ENCODE data around the gene EFNA3. TPM values are rescaled to one million over a fixed set of nuclear protein-coding genes. Genes with fewer than 3 reads are reported as not detected.

Gene EFNA3
- polyA plus RNA-seq, 3 donors = 0.56 to 1.3 (median 0.67) TPM

DNA sequence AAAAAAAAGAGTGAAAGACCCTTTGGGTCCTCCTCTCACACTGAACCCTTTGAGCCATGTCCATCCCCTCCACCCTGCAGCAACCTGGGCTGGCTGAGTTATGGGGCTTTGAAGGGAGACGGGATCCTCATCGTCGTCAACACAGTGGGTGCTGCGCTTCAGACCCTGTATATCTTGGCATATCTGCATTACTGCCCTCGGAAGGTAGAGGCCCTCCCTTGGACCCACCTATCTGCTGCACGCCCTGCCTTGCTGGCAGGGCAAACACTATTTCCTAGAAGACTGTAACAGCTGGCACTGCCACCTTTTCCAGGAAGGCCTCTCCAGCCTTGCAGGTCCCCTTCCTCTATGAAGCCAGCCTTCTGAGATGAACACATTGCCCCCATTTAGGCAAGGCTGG lies 58.1 kb downstream of the EFNA3 start:
- H3K27ac ChIP-seq (ENCODE audit: low read depth, low read length) = no peak overlapping the region
- WGBS, 3 donors = 20 to 36% (median 30%) methylated on average over 6 of the region's 6 CpGs

Other genes starting within 250 kb of the EFNA3 start
- under 1 TPM; 0.14 to 0.67 (median 0.40) TPM for gene KCNN3, start 208.6 kb upstream of the EFNA3 start, polyA plus RNA-seq
- 10 to 100 TPM; 30.1 to 49.0 (median 37.7) TPM for gene PMVK, start 142.1 kb upstream of the EFNA3 start, polyA plus RNA-seq
- gene PBXIP1, start 122.7 kb upstream of the EFNA3 start, polyA plus RNA-seq = 10 to 100 TPM; 35.1 to 53.5 (median 38.6) TPM
- 10 to 100 TPM in 2 of 3 donors, 1 to 10 TPM in 1; 9.1 to 13.9 (median 13.4) TPM for gene PYGO2, start 117.1 kb upstream of the EFNA3 start, polyA plus RNA-seq
- gene SHC1, start 108.1 kb upstream of the EFNA3 start, polyA plus RNA-seq = 100 to 1,000 TPM in 2 of 3 donors, 10 to 100 TPM in 1; 49.1 to 197 (median 110) TPM
- 10 to 100 TPM; 23.6 to 88.9 (median 76.3) TPM for gene CKS1B, start 104.2 kb upstream of the EFNA3 start, polyA plus RNA-seq
- gene FLAD1, start 95.5 kb upstream of the EFNA3 start, polyA plus RNA-seq = 10 to 100 TPM; 15.3 to 37.9 (median 21.7) TPM
- gene LENEP, start 85.3 kb upstream of the EFNA3 start, polyA plus RNA-seq = not detected
- 10 to 100 TPM; 30.4 to 55.4 (median 35.7) TPM for gene ZBTB7B, start 76.0 kb upstream of the EFNA3 start, polyA plus RNA-seq
- under 1 TPM; 0.48 to 0.86 (median 0.67) TPM for gene DCST2, start 45.1 kb upstream of the EFNA3 start, polyA plus RNA-seq
- gene DCST1, start 45.0 kb upstream of the EFNA3 start, polyA plus RNA-seq = not detected
- gene ADAM15, start 27.5 kb upstream of the EFNA3 start, polyA plus RNA-seq = 100 to 1,000 TPM in 2 of 3 donors, 10 to 100 TPM in 1; 47.1 to 217 (median 169) TPM
- 1 to 10 TPM; 1.7 to 7.1 (median 4.6) TPM for gene EFNA4, start 15.1 kb upstream of the EFNA3 start, polyA plus RNA-seq
- gene EFNA1, start 49.0 kb downstream of the EFNA3 start, polyA plus RNA-seq = 10 to 100 TPM; 30.3 to 56.9 (median 32.9) TPM
- gene SLC50A1, start 57.0 kb downstream of the EFNA3 start, polyA plus RNA-seq = 10 to 100 TPM; 33.4 to 39.4 (median 36.7) TPM
- 100 to 1,000 TPM; 177 to 203 (median 201) TPM for gene DPM3, start 61.7 kb downstream of the EFNA3 start, polyA plus RNA-seq
- 100 to 1,000 TPM; 176 to 267 (median 201) TPM for gene KRTCAP2, start 94.5 kb downstream of the EFNA3 start, polyA plus RNA-seq
- gene TRIM46, start 95.0 kb downstream of the EFNA3 start, polyA plus RNA-seq = under 1 TPM; 0.16 to 0.45 (median 0.33) TPM
- 10 to 100 TPM; 12.0 to 31.5 (median 13.7) TPM for gene THBS3, start 129.1 kb downstream of the EFNA3 start, polyA plus RNA-seq
- gene MTX1, start 129.9 kb downstream of the EFNA3 start, polyA plus RNA-seq = 10 to 100 TPM; 32.4 to 67.6 (median 47.1) TPM
- gene ENTREP3, start 176.6 kb downstream of the EFNA3 start, polyA plus RNA-seq = 10 to 100 TPM in 2 of 3 donors, 1 to 10 TPM in 1; 7.6 to 15.5 (median 14.2) TPM
- gene SCAMP3, start 183.5 kb downstream of the EFNA3 start, polyA plus RNA-seq = 10 to 100 TPM; 29.9 to 76.7 (median 53.8) TPM
- gene CLK2, start 194.7 kb downstream of the EFNA3 start, polyA plus RNA-seq = 10 to 100 TPM; 25.1 to 37.9 (median 30.1) TPM
- gene HCN3, start 198.6 kb downstream of the EFNA3 start, polyA plus RNA-seq = 1 to 10 TPM; 1.0 to 1.6 (median 1.3) TPM
- gene PKLR, start 222.6 kb downstream of the EFNA3 start, polyA plus RNA-seq = under 1 TPM in 1 of 3 donors, not detected in 2; 0.02 TPM
- gene FDPS, start 230.0 kb downstream of the EFNA3 start, polyA plus RNA-seq = 100 to 1,000 TPM in 1 of 3 donors, 10 to 100 TPM in 2; 79.0 to 123 (median 98.9) TPM
- gene RUSC1, start 242.1 kb downstream of the EFNA3 start, polyA plus RNA-seq = 10 to 100 TPM; 15.4 to 30.0 (median 17.6) TPM